Nephron (organoid): Measurements from ENCODE around the gene TUBB4B.

Experiments
- H3K27ac Mint-ChIP-seq, 3 experiments: 2 replicates each; pipeline ENCODE4 v1.8.0; 2020; ENCODE audit warnings: mixed read lengths in 3 of 3, mild to moderate bottlenecking in 2 of 3, moderate library complexity in 1 of 3
- H3K27me3 Mint-ChIP-seq: 2 replicates; pipeline ENCODE4 v1.8.0; 2021; ENCODE audit warnings: low read depth, mild to moderate bottlenecking, moderate library complexity, mixed read lengths
- H3K36me3 Mint-ChIP-seq: 2 replicates; pipeline ENCODE4 v1.8.0; 2020; ENCODE audit warnings: low read depth, mixed read lengths
- H3K4me1 Mint-ChIP-seq: 2 replicates; pipeline ENCODE4 v1.8.0; 2020; ENCODE audit warnings: mixed read lengths
- H3K4me3 Mint-ChIP-seq, 3 experiments: 2 replicates each; pipeline ENCODE4 v1.8.0; 2020; ENCODE audit warnings: mild to moderate bottlenecking in 3 of 3, mixed read lengths in 3 of 3, moderate library complexity in 2 of 3
- H3K9me3 Mint-ChIP-seq: 2 replicates; pipeline ENCODE4 v1.8.0; 2020; ENCODE audit warnings: mixed read lengths
- TF ChIP-seq, protein P1 (sequence below), 3 experiments: fragments of 200-600 bp; sonication (generic); IDR thresholded peaks; one replicate each; pipeline ENCODE4 v1.5.0; 2021; ENCODE audit warnings: antibody characterized with exemption in 3 of 3; ENCODE audit not compliant: unreplicated experiment in 3 of 3

TUBB4B gene

DNA sequence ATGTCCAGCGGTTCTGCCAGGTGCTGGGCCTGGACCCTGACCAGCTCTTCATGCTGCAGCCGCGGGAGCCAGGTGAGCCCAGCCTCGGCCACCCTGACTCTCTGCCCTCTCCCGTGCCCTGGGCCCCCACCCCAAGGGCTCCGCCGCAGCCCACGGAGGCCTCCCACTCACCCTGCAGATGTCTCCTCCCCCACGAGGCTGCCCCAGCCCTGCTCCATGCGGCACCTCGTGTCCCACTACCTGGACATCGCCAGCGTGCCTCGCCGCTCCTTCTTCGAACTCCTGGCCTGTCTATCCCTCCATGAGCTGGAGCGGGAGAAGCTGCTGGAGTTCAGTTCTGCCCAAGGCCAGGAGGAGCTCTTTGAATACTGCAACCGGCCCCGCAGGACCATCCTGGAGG lies 26.5 kb upstream of the TUBB4B start:
- no peaks in the 10 kb centered on the region for H3K9me3 Mint-ChIP-seq
- H3K36me3 Mint-ChIP-seq, result peaks cover 4% of the 10 kb centered on the region
- no peaks in the 10 kb centered on the region for H3K27me3 Mint-ChIP-seq
- TF ChIP-seq, protein P1, sequence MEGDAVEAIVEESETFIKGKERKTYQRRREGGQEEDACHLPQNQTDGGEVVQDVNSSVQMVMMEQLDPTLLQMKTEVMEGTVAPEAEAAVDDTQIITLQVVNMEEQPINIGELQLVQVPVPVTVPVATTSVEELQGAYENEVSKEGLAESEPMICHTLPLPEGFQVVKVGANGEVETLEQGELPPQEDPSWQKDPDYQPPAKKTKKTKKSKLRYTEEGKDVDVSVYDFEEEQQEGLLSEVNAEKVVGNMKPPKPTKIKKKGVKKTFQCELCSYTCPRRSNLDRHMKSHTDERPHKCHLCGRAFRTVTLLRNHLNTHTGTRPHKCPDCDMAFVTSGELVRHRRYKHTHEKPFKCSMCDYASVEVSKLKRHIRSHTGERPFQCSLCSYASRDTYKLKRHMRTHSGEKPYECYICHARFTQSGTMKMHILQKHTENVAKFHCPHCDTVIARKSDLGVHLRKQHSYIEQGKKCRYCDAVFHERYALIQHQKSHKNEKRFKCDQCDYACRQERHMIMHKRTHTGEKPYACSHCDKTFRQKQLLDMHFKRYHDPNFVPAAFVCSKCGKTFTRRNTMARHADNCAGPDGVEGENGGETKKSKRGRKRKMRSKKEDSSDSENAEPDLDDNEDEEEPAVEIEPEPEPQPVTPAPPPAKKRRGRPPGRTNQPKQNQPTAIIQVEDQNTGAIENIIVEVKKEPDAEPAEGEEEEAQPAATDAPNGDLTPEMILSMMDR (IDR thresholded peaks at IDR 0.05; ENCODE audit: unreplicated experiment in 3 of 3), result no peak
- H3K4me1 Mint-ChIP-seq, result peaks cover 5% of the 10 kb centered on the region
- H3K27ac Mint-ChIP-seq, result no peak overlapping the region
- H3K4me3 Mint-ChIP-seq, result peak overlapping the region in 1 of 3 experiments; percentile 27

DNA sequence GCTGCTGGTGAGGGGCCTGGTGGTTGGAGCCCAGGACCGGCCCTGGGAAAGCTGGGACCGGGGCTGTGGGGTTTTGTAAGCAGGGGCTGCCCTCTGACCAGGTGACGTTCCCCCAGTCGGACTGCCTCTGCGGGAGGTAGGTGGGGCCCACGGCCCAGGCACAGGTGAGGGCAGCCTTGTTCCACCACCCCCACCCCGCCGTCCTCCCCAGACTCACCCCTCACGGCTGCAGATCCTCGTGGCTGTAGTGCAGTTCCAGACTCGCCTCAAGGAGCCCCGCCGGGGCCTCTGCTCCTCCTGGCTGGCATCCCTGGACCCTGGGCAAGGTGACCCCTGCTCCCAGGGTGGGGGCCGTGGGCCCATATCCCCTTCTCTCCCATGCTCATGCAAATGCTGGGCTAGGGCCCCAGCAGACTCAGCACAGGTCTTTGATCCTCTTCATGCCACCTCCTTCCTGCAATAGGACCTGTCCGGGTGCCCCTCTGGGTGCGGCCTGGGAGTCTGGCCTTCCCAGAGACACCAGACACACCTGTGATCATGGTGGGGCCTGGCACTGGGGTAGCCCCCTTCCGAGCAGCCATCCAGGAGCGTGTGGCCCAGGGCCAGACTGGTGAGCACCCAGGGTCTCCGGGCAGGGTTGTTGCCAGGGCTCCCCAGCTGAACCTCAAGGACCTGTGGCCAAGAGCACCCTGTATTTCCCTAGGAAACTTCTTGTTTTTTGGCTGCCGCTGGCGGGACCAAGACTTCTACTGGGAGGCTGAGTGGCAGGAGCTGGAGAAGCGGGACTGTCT lies 25.7 kb upstream of the TUBB4B start:
- Mint-ChIP-seq H3K9me3 (no peaks in the 10 kb centered on the region), H3K27me3 (no peaks in the 10 kb centered on the region), H3K4me3 (no peak overlapping the region), H3K4me1 (peaks cover 5% of the 10 kb centered on the region), H3K36me3 (peaks cover 4% of the 10 kb centered on the region), H3K27ac (no peak overlapping the region)
- TF ChIP-seq, protein P1 (IDR thresholded peaks at IDR 0.05; ENCODE audit: unreplicated experiment in 3 of 3), result no peak

DNA sequence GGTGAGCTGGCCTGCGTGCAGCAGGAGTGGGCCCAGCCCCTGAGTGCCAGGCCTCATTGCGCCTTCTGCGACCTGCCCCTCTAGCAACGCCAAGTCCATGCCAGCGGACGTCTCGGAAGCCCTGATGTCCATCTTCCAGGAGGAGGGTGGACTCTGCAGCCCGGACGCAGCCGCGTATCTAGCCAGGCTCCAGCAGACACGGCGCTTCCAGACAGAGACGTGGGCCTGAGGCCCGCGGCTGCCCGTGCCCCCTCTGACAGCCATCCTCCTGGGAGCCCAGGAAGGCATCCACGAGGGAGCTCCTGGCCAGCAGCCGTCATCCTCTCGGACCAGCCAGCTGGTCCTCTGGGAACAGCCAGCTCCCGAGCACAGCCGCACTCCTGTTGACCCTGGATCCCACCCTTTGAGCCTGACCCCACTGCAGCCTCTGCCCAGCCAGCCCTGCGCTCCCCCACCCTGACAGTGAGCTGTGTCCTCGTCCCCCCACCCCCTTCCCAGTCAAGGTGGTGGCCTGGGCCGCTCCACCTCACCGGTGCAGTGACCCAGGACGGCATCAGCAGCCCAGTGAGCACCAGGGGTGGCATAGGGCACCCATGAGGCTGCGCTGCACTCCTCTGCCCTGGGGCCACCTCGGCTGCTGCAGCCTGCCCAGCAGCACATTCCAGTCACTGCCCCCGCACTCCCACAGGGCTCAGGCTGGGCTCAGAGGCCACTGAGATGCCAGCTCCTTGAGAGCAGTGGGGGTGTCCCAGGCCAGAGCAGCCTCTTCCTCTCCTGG lies 24.7 kb upstream of the TUBB4B start:
- peak overlapping the region in 1 of 3 experiments; percentile 93 for H3K27ac Mint-ChIP-seq
- H3K4me1 Mint-ChIP-seq, result peaks cover 5% of the 10 kb centered on the region
- H3K9me3 Mint-ChIP-seq, result no peaks in the 10 kb centered on the region
- H3K4me3 Mint-ChIP-seq, result no peak overlapping the region
- TF ChIP-seq, protein P1 (IDR thresholded peaks at IDR 0.05; ENCODE audit: unreplicated experiment in 3 of 3), result no peak
- no peaks in the 10 kb centered on the region for H3K27me3 Mint-ChIP-seq
- peaks cover 4% of the 10 kb centered on the region for H3K36me3 Mint-ChIP-seq

DNA sequence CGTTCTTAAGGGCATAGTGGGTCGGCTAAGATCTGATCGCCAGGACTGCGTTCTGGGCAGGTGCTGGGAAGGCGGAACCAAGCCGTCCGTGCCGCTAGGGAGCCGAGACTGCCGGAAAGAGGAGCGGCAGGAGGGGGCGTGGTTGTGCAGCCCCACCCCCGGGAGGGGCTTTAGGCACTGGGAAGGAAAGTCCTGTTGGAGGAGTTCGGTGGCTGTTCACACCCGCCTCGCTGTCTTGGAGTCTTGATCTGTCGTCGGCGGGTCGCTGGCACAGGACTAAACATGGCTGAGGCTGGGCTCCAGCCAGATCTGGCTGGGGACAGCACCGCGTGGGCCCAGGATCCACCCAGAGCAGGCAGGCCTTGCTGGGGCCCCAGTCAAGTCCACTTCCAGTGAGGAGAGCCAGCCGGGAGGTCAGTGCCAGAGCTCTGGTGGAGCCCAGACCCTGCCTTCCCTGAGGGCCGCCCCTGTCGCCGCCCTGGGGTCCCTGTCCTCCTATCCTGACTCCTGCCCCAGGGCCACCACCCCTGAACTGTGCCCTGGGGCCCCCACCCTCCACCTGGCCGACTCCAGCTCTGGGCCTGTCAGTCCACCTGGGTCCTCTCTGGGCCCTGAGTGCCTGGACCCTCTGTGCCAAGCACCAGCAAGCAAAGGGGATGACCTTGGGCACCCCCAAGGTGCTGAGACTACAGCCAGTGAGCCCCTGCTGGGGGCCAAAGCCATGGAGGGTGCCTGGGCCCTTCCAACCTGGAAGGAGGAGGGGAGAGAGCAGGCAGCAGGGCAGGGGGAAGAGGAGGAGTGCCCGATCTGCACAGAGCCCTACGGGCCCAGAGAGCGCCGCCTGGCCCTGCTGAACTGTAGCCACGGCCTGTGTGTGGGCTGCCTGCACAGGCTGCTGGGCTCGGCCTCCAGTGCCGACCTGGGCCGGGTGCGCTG lies 23.5 kb upstream of the TUBB4B start:
- H3K27me3 Mint-ChIP-seq, result no peaks in the 10 kb centered on the region
- no peaks in the 10 kb centered on the region for H3K9me3 Mint-ChIP-seq
- H3K4me1 Mint-ChIP-seq, result peaks cover 5% of the 10 kb centered on the region
- H3K4me3 Mint-ChIP-seq, result peak overlapping the region; percentile 70 to 78 (median 76)
- H3K36me3 Mint-ChIP-seq, result peaks cover 4% of the 10 kb centered on the region
- H3K27ac Mint-ChIP-seq, result peak overlapping the region in 2 of 3 experiments; percentile 88 to 93
- TF ChIP-seq, protein P1 (IDR thresholded peaks at IDR 0.05; ENCODE audit: unreplicated experiment in 3 of 3), result no peak

DNA sequence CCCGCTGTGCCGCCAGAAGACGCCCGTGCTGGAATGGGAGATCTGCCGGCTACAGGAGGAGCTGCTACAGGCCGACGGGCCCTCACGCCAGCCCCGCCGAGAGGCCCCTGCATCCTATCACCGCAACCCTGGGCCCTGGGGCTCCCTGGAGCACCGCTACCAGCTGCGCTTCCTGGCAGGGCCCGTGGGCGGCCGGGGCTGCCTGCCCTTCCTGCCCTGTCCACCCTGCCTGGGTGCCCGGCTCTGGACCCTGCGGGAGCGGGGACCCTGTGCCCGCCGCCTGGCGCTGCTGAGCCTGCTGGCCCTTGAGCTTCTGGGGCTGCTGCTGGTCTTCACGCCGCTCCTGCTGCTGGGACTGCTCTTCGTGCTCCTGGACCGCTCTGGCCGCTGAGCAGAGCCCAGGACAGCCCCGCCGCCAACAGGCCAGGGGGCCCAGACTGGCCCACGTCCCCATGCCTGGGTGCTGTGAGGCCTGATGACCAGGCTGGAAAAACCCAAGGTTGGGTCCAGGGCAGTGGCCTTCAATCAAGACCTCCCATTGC lies 22.8 kb upstream of the TUBB4B start:
- Mint-ChIP-seq H3K9me3 (no peaks in the 10 kb centered on the region), H3K36me3 (no peaks in the 10 kb centered on the region), H3K27me3 (no peaks in the 10 kb centered on the region), H3K4me3 (peak overlapping the region in 1 of 3 experiments; percentile 42), H3K27ac (no peak overlapping the region), H3K4me1 (peaks cover 5% of the 10 kb centered on the region)
- TF ChIP-seq, protein P1 (IDR thresholded peaks at IDR 0.05; ENCODE audit: unreplicated experiment in 3 of 3), result no peak
